ENCODE measurements around the gene AMOT. TPM values are rescaled to one million over a fixed set of nuclear protein-coding genes. Genes with fewer than 3 reads are reported as not detected.

AMOT gene
- total and polyA plus RNA-seq, 2 donors (not counting 1 experiment from before 2014, with no cell fraction given) = 0.91 to 5.2 TPM

DNA sequence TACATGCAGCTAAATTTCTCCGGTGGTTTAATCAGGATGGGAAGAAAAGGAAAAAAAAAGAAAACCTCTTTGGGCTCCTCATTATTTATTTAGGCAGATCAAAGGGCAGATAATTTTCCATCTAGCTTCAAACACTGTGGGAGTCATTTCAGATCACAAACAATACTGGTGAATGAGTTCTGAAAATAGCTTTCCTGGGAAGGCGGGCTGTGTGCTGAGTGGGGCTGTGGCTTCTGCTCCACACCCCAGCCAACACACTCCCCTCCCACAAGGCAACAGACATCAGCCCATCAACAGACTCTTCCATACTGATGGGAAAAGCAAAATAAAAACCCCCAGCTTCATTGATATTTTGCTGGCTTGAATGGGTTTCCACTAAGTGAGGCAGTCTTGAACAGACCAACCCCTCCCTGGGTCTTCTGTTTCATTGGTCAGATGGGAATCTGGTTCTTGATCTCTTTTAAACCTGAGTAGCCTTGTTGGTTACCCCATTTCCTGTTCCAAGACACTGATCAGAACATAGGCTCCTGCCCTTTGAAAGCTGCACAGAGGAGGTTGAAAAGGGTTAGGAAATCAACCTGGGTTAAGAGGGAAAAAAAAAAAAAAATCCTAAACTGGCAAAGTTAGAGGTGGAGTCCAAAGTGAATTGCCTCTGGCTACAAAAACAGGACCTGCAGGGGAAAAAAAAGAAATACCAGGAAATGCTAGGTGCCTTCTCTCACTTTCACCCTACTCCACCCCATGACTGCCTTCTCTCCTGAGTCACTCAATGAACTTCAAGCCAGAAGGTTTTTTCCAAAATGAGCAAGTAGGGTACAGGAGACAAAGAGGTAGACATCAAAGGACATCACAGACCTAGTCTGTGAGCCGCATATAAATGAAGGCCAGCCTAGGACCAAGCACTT, 20.0 kb downstream of the AMOT start:
- Mint-ChIP-seq H3K4me3 (no peak overlapping the region), H3K4me1 (no peaks in the 10 kb centered on the region), H3K27me3 (no peaks in the 10 kb centered on the region), H3K27ac (no peak overlapping the region), H3K9me3 (ENCODE audit: insufficient read depth) (no peaks in the 10 kb centered on the region)
- no peak for TF ChIP-seq EZH2 (IDR thresholded peaks at IDR 0.05; ENCODE audit: borderline replicate concordance, insufficient read depth, low read depth, low read length, poor library complexity, severe bottlenecking)
- TF ChIP-seq, protein P1, sequence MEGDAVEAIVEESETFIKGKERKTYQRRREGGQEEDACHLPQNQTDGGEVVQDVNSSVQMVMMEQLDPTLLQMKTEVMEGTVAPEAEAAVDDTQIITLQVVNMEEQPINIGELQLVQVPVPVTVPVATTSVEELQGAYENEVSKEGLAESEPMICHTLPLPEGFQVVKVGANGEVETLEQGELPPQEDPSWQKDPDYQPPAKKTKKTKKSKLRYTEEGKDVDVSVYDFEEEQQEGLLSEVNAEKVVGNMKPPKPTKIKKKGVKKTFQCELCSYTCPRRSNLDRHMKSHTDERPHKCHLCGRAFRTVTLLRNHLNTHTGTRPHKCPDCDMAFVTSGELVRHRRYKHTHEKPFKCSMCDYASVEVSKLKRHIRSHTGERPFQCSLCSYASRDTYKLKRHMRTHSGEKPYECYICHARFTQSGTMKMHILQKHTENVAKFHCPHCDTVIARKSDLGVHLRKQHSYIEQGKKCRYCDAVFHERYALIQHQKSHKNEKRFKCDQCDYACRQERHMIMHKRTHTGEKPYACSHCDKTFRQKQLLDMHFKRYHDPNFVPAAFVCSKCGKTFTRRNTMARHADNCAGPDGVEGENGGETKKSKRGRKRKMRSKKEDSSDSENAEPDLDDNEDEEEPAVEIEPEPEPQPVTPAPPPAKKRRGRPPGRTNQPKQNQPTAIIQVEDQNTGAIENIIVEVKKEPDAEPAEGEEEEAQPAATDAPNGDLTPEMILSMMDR (IDR thresholded peaks at IDR 0.05) = no peak
- no peak overlapping the region for H3K27ac ChIP-seq (ENCODE audit: low read length in 2 of 2)
- no peak overlapping the region for H3K9ac ChIP-seq (ENCODE audit: low read length)
- 100% methylated on average over 1 of the region's 3 CpGs for WGBS (ENCODE audit: insufficient coverage)
- POLR2A ChIA-PET = no interaction called here
- H3K4me2 ChIP-seq (replicated peaks; ENCODE audit: low read depth, low read length, poor library complexity, severe bottlenecking) = no peak overlapping the region
- H3K9me3 ChIP-seq (ENCODE audit: control extremely low read depth in 1 of 3, control insufficient read depth in 2 of 3, insufficient read depth in 1 of 3, low read length in 2 of 3) = no peaks in the 10 kb centered on the region
- intact Hi-C loops (cut with micrococcal nuclease) = no loop called here
- H4K20me1 ChIP-seq (ENCODE audit: control insufficient read depth, insufficient read depth, low read length, poor library complexity, severe bottlenecking) = no peaks in the 10 kb centered on the region
- ATAC-seq (ENCODE audit: low read depth) (no peak), DNase-seq (no peak)
- H2AFZ ChIP-seq (ENCODE audit: insufficient read depth, low read depth, low read length, poor library complexity, severe bottlenecking) = no peak overlapping the region
- H3K79me2 ChIP-seq (ENCODE audit: control insufficient read depth, insufficient read depth, low read length) = no peaks in the 10 kb centered on the region
- no peaks in the 10 kb centered on the region for H3K27me3 ChIP-seq (replicated peaks in 1 of 4; ENCODE audit: control extremely low read depth in 1 of 4, control insufficient read depth in 3 of 4, insufficient read depth in 4 of 4, low read length in 3 of 4)
- no peak overlapping the region for H3K4me3 ChIP-seq (ENCODE audit: control extremely low read depth in 1 of 5, extremely low read depth in 1 of 5, insufficient read depth in 1 of 5, low read depth in 2 of 5, low read length in 4 of 5)
- no peaks in the 10 kb centered on the region for H3K4me1 ChIP-seq (ENCODE audit: control insufficient read depth in 2 of 2, insufficient read depth in 2 of 2, low read length in 2 of 2)
- CTCF ChIA-PET = no interaction called here
- no peaks in the 10 kb centered on the region for H3K36me3 ChIP-seq (replicated peaks in 1 of 2; ENCODE audit: control extremely low read depth in 1 of 2, control insufficient read depth in 1 of 2, extremely low read depth in 1 of 2, insufficient read depth in 2 of 2, low read length in 1 of 2)

- H3K27ac Mint-ChIP-seq = no peak overlapping the region
- Histone ChIP-seq H3K4me2 (replicated peaks; ENCODE audit: low read depth, low read length, poor library complexity, severe bottlenecking) (no peak overlapping the region), H3K9ac (ENCODE audit: low read length) (no peak overlapping the region), H3K79me2 (ENCODE audit: control insufficient read depth, insufficient read depth, low read length) (no peaks in the 10 kb centered on the region), H3K4me3 (ENCODE audit: control extremely low read depth in 1 of 5, extremely low read depth in 1 of 5, insufficient read depth in 1 of 5, low read depth in 2 of 5, low read length in 4 of 5) (no peak overlapping the region), H3K4me1 (ENCODE audit: control insufficient read depth in 2 of 2, insufficient read depth in 2 of 2, low read length in 2 of 2) (no peaks in the 10 kb centered on the region), H3K27me3 (replicated peaks in 1 of 4; ENCODE audit: control extremely low read depth in 1 of 4, control insufficient read depth in 3 of 4, insufficient read depth in 4 of 4, low read length in 3 of 4) (no peaks in the 10 kb centered on the region), H2AFZ (ENCODE audit: insufficient read depth, low read depth, low read length, poor library complexity, severe bottlenecking) (no peak overlapping the region), H4K20me1 (ENCODE audit: control insufficient read depth, insufficient read depth, low read length, poor library complexity, severe bottlenecking) (no peaks in the 10 kb centered on the region), H3K9me3 (ENCODE audit: control extremely low read depth in 1 of 3, control insufficient read depth in 2 of 3, insufficient read depth in 1 of 3, low read length in 2 of 3) (no peaks in the 10 kb centered on the region), H3K27ac (ENCODE audit: low read length in 2 of 2) (no peak overlapping the region), H3K36me3 (replicated peaks in 1 of 2; ENCODE audit: control extremely low read depth in 1 of 2, control insufficient read depth in 1 of 2, extremely low read depth in 1 of 2, insufficient read depth in 2 of 2, low read length in 1 of 2) (no peaks in the 10 kb centered on the region)
- intact Hi-C loops (cut with micrococcal nuclease) = no loop called here
- no peak for ATAC-seq (ENCODE audit: low read depth)
- no peak for DNase-seq
- H3K4me1 Mint-ChIP-seq = no peaks in the 10 kb centered on the region
- WGBS (ENCODE audit: insufficient coverage) = 100% methylated on average over 1 of the region's 1 CpG
- ChIA-PET POLR2A (no interaction called here), CTCF (no interaction called here)
- TF ChIP-seq EZH2 (IDR thresholded peaks at IDR 0.05; ENCODE audit: borderline replicate concordance, insufficient read depth, low read depth, low read length, poor library complexity, severe bottlenecking) = no peak
- TF ChIP-seq, protein P1 (IDR thresholded peaks at IDR 0.05) = no peak
- H3K9me3 Mint-ChIP-seq (ENCODE audit: insufficient read depth) = no peaks in the 10 kb centered on the region
- H3K27me3 Mint-ChIP-seq = no peaks in the 10 kb centered on the region
- no peak overlapping the region for H3K4me3 Mint-ChIP-seq
These were observed 20.8 kb downstream of the AMOT start for GRCh38 chrX:112819813-112820212.

Data from B cell (primary cell).